ENCODE data around the gene ARL17A.
"Not testable (repeated sequence)": the region's sequence is repeated elsewhere in the genome, so short reads cannot be mapped to it uniquely, and the experiment has no call there.

The ARL17A gene

GRCh38 chr17:46579083-46580075, at the start of gene ARL17A:
ARL17A (minus strand) TSS chr17:46579691; CDS start chr17:46576322, 3,369 bp downstream.
- not testable (repeated sequence) for DNase-seq

GRCh38 chr17:46628753-46629436, 49.4 kb upstream of the ARL17A start:
- DNase-seq: not testable (repeated sequence)

- DNase-seq: not testable (repeated sequence)
Measured at GRCh38 chr17:46627452-46627851, 48.0 kb upstream of the ARL17A start.

GRCh38 chr17:46624726-46625125, 45.2 kb upstream of the ARL17A start:
- not testable (repeated sequence) for DNase-seq

GRCh38 chr17:46623790-46624189, 44.3 kb upstream of the ARL17A start:
- not testable (repeated sequence) for DNase-seq

GRCh38 chr17:46618975-46619374, 39.5 kb upstream of the ARL17A start:
- DNase-seq: not testable (repeated sequence)

GRCh38 chr17:46617121-46617520, 37.6 kb upstream of the ARL17A start:
- DNase-seq: not testable (repeated sequence)

GRCh38 chr17:46613876-46614275, 34.4 kb upstream of the ARL17A start:
- DNase-seq: not testable (repeated sequence)

- not testable (repeated sequence) for DNase-seq
Measured at GRCh38 chr17:46611304-46611703, 31.8 kb upstream of the ARL17A start.

GRCh38 chr17:46603125-46603524, 23.6 kb upstream of the ARL17A start:
- not testable (repeated sequence) for DNase-seq

- not testable (repeated sequence) for DNase-seq
Measured at GRCh38 chr17:46600767-46601166, 21.3 kb upstream of the ARL17A start.

- DNase-seq: not testable (repeated sequence)
Measured at GRCh38 chr17:46598344-46598931, 18.9 kb upstream of the ARL17A start.

GRCh38 chr17:46591332-46591731, 11.8 kb upstream of the ARL17A start:
- DNase-seq: not testable (repeated sequence)

- not testable (repeated sequence) for DNase-seq
Measured at GRCh38 chr17:46590157-46591146, 11.0 kb upstream of the ARL17A start, which contains the start of gene NSF. NSF (plus strand) TSS chr17:46590669; CDS start chr17:46590776, 107 bp downstream.

- DNase-seq: not testable (repeated sequence)
Measured at GRCh38 chr17:46585444-46585843, 6.0 kb upstream of the ARL17A start.

GRCh38 chr17:46580082-46580481, 591 bp upstream of the ARL17A start:
- DNase-seq: not testable (repeated sequence)

- DNase-seq: not testable (repeated sequence)
Measured at GRCh38 chr17:46571796-46572195, 7.7 kb downstream of the ARL17A start.

- not testable (repeated sequence) for DNase-seq
Measured at GRCh38 chr17:46566980-46567379, 12.5 kb downstream of the ARL17A start.

- DNase-seq: not testable (repeated sequence)
Measured at GRCh38 chr17:46566284-46566683, 13.2 kb downstream of the ARL17A start.

GRCh38 chr17:46560048-46560447, 19.4 kb downstream of the ARL17A start:
- not testable (repeated sequence) for DNase-seq

- not testable (repeated sequence) for DNase-seq
Measured at GRCh38 chr17:46559155-46559554, 20.3 kb downstream of the ARL17A start.

GRCh38 chr17:46548607-46549006, 30.9 kb downstream of the ARL17A start:
- DNase-seq: not testable (repeated sequence)
